HEK293 (cell line): ENCODE measurements around the gene SAP25.

Experiments used
- EGR2 ChIP-seq: fragments of 450-650 bp; formaldehyde crosslinking; IDR thresholded peaks from 2 replicates; pipeline ENCODE4 v1.5.1; 2016; ENCODE audit warnings: low read depth, missing biosample characterization, missing genetic modification characterization
- GLIS1 ChIP-seq: fragments of 450-650 bp; formaldehyde crosslinking; IDR thresholded peaks from 2 replicates; pipeline ENCODE4 v1.5.1; 2016; ENCODE audit warnings: missing biosample characterization, missing genetic modification characterization
- HOXD13 ChIP-seq: sonication (generic); formaldehyde crosslinking; IDR thresholded peaks from 2 replicates; pipeline ENCODE4 v1.8.0; 2022; ENCODE audit warnings: missing genetic modification reagents, borderline replicate concordance
- IKZF3 ChIP-seq: fragments of 450-650 bp; IDR thresholded peaks from 2 replicates; pipeline ENCODE4 v1.5.0; 2018; ENCODE audit warnings: missing biosample characterization, mild to moderate bottlenecking, missing genetic modification characterization, moderate library complexity
- OVOL3 ChIP-seq: fragments of 450-650 bp; formaldehyde crosslinking; IDR thresholded peaks from 2 replicates; pipeline ENCODE4 v1.5.1; 2016; ENCODE audit warnings: missing biosample characterization, missing genetic modification characterization
- TRIM28 ChIP-seq: IDR thresholded peaks from 2 replicates; pipeline ENCODE4 v1.6.1; 2011; ENCODE audit warnings: low read length, control low read depth, borderline replicate concordance
- ZBTB8A ChIP-seq: fragments of 450-650 bp; formaldehyde crosslinking; IDR thresholded peaks from 2 replicates; pipeline ENCODE4 v1.5.1; 2016; ENCODE audit warnings: missing biosample characterization, missing genetic modification characterization
- ZFP41 ChIP-seq: fragments of 450-650 bp; formaldehyde crosslinking; IDR thresholded peaks from 2 replicates; pipeline ENCODE4 v1.5.1; 2016; ENCODE audit warnings: missing biosample characterization, missing genetic modification characterization, borderline replicate concordance
- ZNF155 ChIP-seq: fragments of 450-650 bp; formaldehyde crosslinking; IDR thresholded peaks from 2 replicates; pipeline ENCODE4 v1.5.1; 2016; ENCODE audit warnings: missing biosample characterization, missing genetic modification characterization
- ZNF211 ChIP-seq: fragments of 450-650 bp; formaldehyde crosslinking; IDR thresholded peaks from 2 replicates; pipeline ENCODE4 v1.5.1; 2016; ENCODE audit warnings: low read depth, missing biosample characterization, missing genetic modification characterization
- ZNF23 ChIP-seq: fragments of 450-650 bp; formaldehyde crosslinking; IDR thresholded peaks from 2 replicates; pipeline ENCODE4 v1.5.1; 2016; ENCODE audit warnings: missing biosample characterization, missing genetic modification characterization, borderline replicate concordance
- ZNF37A ChIP-seq: fragments of 450-650 bp; IDR thresholded peaks from 2 replicates; pipeline ENCODE4 v1.5.1; 2018; ENCODE audit warnings: missing biosample characterization, missing genetic modification characterization
- ZNF544 ChIP-seq: fragments of 450-650 bp; formaldehyde crosslinking; IDR thresholded peaks from 2 replicates; pipeline ENCODE4 v1.5.0; 2017; ENCODE audit warnings: missing biosample characterization, missing genetic modification characterization
- ZNF571 ChIP-seq: fragments of 450-650 bp; formaldehyde crosslinking; IDR thresholded peaks from 2 replicates; pipeline ENCODE4 v1.5.0; 2017; ENCODE audit warnings: missing biosample characterization, missing genetic modification characterization
- ZNF610 ChIP-seq: fragments of 450-650 bp; formaldehyde crosslinking; IDR thresholded peaks from 2 replicates; pipeline ENCODE4 v1.5.1; 2016; ENCODE audit warnings: missing biosample characterization, missing genetic modification characterization, borderline replicate concordance
- ZNF660 ChIP-seq: fragments of 450-650 bp; IDR thresholded peaks from 2 replicates; pipeline ENCODE4 v1.5.1; 2018; ENCODE audit warnings: missing biosample characterization, mild to moderate bottlenecking, missing genetic modification characterization
- ZNF677 ChIP-seq: fragments of 450-650 bp; IDR thresholded peaks from 2 replicates; pipeline ENCODE4 v1.5.0; 2018; ENCODE audit warnings: missing biosample characterization, mild to moderate bottlenecking, missing genetic modification characterization, moderate library complexity
- ZSCAN23 ChIP-seq: fragments of 450-650 bp; formaldehyde crosslinking; IDR thresholded peaks from 2 replicates; pipeline ENCODE4 v1.5.1; 2016; ENCODE audit warnings: missing biosample characterization, missing genetic modification characterization
- ZXDB ChIP-seq: fragments of 450-650 bp; formaldehyde crosslinking; IDR thresholded peaks from 2 replicates; pipeline ENCODE4 v1.5.1; 2016; ENCODE audit warnings: missing biosample characterization, missing genetic modification characterization
- TF ChIP-seq, protein P1 (sequence below): fragments of 450-650 bp; formaldehyde crosslinking; optimal IDR thresholded peaks from 2 replicates; pipeline ENCODE3; 2016; ENCODE audit warnings: missing biosample characterization, mild to moderate bottlenecking, missing genetic modification characterization
- TF ChIP-seq, protein P2 (sequence below): fragments of 450-650 bp; formaldehyde crosslinking; conservative IDR thresholded peaks from 2 replicates; pipeline ENCODE4 v1.5.1; 2016; ENCODE audit warnings: low read depth, missing biosample characterization, missing genetic modification characterization
- TF ChIP-seq, protein P3 (sequence below): fragments of 450-650 bp; formaldehyde crosslinking; IDR thresholded peaks from 2 replicates; pipeline ENCODE4 v1.5.1; 2017; ENCODE audit warnings: missing biosample characterization, missing genetic modification characterization
- TF ChIP-seq, protein P4 (sequence below): fragments of 450-650 bp; formaldehyde crosslinking; IDR thresholded peaks from 2 replicates; pipeline ENCODE4 v1.5.1; 2016; ENCODE audit warnings: missing biosample characterization, missing genetic modification characterization, low read depth
- TF ChIP-seq, protein P5 (sequence below): fragments of 450-650 bp; formaldehyde crosslinking; IDR thresholded peaks from 2 replicates; pipeline ENCODE4 v1.5.1; 2016; ENCODE audit warnings: missing biosample characterization, missing genetic modification characterization
- TF ChIP-seq, protein P6 (sequence below): fragments of 450-650 bp; formaldehyde crosslinking; IDR thresholded peaks from 2 replicates; pipeline ENCODE4 v1.5.1; 2016; ENCODE audit warnings: missing biosample characterization, missing genetic modification characterization
- TF ChIP-seq, protein P7 (sequence below): fragments of 450-650 bp; formaldehyde crosslinking; IDR thresholded peaks from 2 replicates; pipeline ENCODE4 v1.5.1; 2016; ENCODE audit warnings: missing biosample characterization, missing genetic modification characterization

SAP25 gene

DNA sequence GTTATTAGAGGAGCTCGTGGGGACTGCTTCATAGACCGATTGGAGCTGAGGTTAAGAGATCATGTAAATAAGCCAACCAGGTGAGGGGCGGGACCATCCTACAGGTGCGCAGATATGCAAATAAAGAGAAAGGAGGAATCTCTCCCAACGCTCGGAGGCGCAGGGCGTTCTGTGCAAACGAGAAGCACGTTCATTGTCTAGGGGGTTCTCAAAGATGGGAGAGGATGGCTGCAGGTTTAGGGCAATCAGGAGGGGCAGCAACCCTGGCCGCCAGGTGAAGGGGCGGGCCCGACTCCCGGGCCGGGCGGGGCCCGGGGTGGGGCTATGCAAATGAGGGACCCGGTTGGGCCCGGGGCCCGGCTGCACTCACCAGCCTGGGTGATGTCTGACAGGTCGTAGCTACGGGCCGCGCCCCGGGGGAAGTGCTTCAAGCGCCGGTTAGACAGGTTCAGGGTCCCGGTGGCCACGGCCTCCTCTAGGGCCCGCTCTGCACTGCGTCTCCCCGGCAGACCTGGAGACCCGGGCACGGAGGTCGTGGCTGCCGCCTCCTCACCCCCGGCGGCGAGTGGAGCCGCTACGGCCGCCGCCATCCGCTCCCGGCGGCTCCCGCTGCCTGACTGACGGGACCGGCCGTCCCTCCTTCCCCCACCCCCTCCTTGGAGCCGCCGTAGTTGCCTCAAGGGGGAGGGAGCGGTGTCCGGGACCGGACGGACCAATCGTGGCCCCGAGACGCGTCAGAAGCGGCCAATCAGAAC, 12.0 kb upstream of the SAP25 start, which contains the start of gene LRCH4 (continued):
- TF ChIP-seq, protein P1, sequence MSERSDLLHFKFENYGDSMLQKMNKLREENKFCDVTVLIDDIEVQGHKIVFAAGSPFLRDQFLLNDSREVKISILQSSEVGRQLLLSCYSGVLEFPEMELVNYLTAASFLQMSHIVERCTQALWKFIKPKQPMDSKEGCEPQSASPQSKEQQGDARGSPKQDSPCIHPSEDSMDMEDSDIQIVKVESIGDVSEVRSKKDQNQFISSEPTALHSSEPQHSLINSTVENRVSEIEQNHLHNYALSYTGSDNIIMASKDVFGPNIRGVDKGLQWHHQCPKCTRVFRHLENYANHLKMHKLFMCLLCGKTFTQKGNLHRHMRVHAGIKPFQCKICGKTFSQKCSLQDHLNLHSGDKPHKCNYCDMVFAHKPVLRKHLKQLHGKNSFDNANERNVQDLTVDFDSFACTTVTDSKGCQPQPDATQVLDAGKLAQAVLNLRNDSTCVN (tag by site-specific recombination) = peak; percentile 74
- TF ChIP-seq ZNF660 (no peak; the same call in 1 of the 2 replicates), ZNF211 (tag by site-specific recombination) (no peak), OVOL3 (tag by site-specific recombination) (peak; percentile 89), ZBTB8A (tag by site-specific recombination) (0 out of 2 replicates have a peak, but pooled peaks have one; percentile 20), ZNF23 (no peak), ZNF677 (tag by site-specific recombination) (no peak), ZNF155 (tag by site-specific recombination) (no peak), ZNF571 (tag by site-specific recombination) (no peak), ZSCAN23 (tag by site-specific recombination) (peak; percentile 80; the same call in 1 of the 2 replicates), TRIM28 (no peak), ZXDB (peak; percentile 3), EGR2 (no peak), ZNF544 (no peak), IKZF3 (tag by site-specific recombination) (peak; percentile 68), ZFP41 (tag by site-specific recombination) (no peak), HOXD13 (CRISPR knock-in tag) (no peak), ZNF37A (no peak), GLIS1 (no peak; the same call in 1 of the 2 replicates), ZNF610 (tag by site-specific recombination) (peak; percentile 92; the same call in 1 of the 2 replicates)
- TF ChIP-seq, protein P2, sequence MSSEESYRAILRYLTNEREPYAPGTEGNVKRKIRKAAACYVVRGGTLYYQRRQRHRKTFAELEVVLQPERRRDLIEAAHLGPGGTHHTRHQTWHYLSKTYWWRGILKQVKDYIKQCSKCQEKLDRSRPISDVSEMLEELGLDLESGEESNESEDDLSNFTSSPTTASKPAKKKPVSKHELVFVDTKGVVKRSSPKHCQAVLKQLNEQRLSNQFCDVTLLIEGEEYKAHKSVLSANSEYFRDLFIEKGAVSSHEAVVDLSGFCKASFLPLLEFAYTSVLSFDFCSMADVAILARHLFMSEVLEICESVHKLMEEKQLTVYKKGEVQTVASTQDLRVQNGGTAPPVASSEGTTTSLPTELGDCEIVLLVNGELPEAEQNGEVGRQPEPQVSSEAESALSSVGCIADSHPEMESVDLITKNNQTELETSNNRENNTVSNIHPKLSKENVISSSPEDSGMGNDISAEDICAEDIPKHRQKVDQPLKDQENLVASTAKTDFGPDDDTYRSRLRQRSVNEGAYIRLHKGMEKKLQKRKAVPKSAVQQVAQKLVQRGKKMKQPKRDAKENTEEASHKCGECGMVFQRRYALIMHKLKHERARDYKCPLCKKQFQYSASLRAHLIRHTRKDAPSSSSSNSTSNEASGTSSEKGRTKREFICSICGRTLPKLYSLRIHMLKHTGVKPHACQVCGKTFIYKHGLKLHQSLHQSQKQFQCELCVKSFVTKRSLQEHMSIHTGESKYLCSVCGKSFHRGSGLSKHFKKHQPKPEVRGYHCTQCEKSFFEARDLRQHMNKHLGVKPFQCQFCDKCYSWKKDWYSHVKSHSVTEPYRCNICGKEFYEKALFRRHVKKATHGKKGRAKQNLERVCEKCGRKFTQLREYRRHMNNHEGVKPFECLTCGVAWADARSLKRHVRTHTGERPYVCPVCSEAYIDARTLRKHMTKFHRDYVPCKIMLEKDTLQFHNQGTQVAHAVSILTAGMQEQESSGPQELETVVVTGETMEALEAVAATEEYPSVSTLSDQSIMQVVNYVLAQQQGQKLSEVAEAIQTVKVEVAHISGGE (tag by site-specific recombination) = peak; percentile 48; the same call in 1 of the 2 replicates
- TF ChIP-seq, protein P3, sequence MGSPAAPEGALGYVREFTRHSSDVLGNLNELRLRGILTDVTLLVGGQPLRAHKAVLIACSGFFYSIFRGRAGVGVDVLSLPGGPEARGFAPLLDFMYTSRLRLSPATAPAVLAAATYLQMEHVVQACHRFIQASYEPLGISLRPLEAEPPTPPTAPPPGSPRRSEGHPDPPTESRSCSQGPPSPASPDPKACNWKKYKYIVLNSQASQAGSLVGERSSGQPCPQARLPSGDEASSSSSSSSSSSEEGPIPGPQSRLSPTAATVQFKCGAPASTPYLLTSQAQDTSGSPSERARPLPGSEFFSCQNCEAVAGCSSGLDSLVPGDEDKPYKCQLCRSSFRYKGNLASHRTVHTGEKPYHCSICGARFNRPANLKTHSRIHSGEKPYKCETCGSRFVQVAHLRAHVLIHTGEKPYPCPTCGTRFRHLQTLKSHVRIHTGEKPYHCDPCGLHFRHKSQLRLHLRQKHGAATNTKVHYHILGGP = no peak
- TF ChIP-seq, protein P4, sequence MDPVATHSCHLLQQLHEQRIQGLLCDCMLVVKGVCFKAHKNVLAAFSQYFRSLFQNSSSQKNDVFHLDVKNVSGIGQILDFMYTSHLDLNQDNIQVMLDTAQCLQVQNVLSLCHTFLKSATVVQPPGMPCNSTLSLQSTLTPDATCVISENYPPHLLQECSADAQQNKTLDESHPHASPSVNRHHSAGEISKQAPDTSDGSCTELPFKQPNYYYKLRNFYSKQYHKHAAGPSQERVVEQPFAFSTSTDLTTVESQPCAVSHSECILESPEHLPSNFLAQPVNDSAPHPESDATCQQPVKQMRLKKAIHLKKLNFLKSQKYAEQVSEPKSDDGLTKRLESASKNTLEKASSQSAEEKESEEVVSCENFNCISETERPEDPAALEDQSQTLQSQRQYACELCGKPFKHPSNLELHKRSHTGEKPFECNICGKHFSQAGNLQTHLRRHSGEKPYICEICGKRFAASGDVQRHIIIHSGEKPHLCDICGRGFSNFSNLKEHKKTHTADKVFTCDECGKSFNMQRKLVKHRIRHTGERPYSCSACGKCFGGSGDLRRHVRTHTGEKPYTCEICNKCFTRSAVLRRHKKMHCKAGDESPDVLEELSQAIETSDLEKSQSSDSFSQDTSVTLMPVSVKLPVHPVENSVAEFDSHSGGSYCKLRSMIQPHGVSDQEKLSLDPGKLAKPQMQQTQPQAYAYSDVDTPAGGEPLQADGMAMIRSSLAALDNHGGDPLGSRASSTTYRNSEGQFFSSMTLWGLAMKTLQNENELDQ (tag by site-specific recombination) = no peak
- TF ChIP-seq, protein P5, sequence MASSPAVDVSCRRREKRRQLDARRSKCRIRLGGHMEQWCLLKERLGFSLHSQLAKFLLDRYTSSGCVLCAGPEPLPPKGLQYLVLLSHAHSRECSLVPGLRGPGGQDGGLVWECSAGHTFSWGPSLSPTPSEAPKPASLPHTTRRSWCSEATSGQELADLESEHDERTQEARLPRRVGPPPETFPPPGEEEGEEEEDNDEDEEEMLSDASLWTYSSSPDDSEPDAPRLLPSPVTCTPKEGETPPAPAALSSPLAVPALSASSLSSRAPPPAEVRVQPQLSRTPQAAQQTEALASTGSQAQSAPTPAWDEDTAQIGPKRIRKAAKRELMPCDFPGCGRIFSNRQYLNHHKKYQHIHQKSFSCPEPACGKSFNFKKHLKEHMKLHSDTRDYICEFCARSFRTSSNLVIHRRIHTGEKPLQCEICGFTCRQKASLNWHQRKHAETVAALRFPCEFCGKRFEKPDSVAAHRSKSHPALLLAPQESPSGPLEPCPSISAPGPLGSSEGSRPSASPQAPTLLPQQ (tag by site-specific recombination) = peak; percentile 91
- TF ChIP-seq, protein P6, sequence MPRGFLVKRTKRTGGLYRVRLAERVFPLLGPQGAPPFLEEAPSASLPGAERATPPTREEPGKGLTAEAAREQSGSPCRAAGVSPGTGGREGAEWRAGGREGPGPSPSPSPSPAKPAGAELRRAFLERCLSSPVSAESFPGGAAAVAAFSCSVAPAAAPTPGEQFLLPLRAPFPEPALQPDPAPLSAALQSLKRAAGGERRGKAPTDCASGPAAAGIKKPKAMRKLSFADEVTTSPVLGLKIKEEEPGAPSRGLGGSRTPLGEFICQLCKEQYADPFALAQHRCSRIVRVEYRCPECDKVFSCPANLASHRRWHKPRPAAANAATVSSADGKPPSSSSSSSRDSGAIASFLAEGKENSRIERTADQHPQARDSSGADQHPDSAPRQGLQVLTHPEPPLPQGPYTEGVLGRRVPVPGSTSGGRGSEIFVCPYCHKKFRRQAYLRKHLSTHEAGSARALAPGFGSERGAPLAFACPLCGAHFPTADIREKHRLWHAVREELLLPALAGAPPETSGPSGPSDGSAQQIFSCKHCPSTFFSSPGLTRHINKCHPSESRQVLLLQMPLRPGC (tag by site-specific recombination) = peak; percentile 88
- TF ChIP-seq, protein P7, sequence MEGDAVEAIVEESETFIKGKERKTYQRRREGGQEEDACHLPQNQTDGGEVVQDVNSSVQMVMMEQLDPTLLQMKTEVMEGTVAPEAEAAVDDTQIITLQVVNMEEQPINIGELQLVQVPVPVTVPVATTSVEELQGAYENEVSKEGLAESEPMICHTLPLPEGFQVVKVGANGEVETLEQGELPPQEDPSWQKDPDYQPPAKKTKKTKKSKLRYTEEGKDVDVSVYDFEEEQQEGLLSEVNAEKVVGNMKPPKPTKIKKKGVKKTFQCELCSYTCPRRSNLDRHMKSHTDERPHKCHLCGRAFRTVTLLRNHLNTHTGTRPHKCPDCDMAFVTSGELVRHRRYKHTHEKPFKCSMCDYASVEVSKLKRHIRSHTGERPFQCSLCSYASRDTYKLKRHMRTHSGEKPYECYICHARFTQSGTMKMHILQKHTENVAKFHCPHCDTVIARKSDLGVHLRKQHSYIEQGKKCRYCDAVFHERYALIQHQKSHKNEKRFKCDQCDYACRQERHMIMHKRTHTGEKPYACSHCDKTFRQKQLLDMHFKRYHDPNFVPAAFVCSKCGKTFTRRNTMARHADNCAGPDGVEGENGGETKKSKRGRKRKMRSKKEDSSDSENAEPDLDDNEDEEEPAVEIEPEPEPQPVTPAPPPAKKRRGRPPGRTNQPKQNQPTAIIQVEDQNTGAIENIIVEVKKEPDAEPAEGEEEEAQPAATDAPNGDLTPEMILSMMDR = peak; percentile 47; the same call in 1 of the 2 replicates
